Measurements from ENCODE around the gene ANKUB1.

DNA sequence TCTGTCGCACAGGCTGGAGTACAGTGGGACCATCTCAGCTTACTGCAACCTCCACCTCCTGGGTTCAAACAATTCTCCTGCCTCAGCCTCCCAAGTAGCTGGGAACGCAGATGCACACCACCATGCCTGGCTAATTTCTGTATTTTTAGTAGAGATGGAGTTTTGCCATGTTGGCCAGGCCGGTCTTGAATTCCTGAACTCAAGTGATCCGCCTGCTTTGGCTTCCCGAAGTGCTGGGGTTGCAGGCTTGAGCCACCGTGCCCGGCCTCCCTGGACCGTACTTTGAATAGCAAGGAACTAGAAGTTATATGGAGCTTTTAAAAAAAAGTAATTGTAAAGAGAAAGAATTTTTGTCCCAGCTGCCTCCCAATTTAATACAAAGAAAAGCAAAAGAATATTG, 8.3 kb upstream of the ANKUB1 start:
- TF ChIP-seq, protein P1, sequence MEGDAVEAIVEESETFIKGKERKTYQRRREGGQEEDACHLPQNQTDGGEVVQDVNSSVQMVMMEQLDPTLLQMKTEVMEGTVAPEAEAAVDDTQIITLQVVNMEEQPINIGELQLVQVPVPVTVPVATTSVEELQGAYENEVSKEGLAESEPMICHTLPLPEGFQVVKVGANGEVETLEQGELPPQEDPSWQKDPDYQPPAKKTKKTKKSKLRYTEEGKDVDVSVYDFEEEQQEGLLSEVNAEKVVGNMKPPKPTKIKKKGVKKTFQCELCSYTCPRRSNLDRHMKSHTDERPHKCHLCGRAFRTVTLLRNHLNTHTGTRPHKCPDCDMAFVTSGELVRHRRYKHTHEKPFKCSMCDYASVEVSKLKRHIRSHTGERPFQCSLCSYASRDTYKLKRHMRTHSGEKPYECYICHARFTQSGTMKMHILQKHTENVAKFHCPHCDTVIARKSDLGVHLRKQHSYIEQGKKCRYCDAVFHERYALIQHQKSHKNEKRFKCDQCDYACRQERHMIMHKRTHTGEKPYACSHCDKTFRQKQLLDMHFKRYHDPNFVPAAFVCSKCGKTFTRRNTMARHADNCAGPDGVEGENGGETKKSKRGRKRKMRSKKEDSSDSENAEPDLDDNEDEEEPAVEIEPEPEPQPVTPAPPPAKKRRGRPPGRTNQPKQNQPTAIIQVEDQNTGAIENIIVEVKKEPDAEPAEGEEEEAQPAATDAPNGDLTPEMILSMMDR (IDR thresholded peaks at IDR 0.05; ENCODE audit: borderline replicate concordance, extremely low read depth, low read length, poor library complexity, severe bottlenecking) = no peak
- TF ChIP-seq EZH2 (IDR thresholded peaks at IDR 0.05; ENCODE audit: borderline replicate concordance, low read depth, low read length, severe bottlenecking) = no peak
